ENCODE data around the gene KMT2E.
"Not testable (repeated sequence)": the region's sequence is repeated elsewhere in the genome, so short reads cannot be mapped to it uniquely, and the experiment has no call there.

KMT2E gene

DNA sequence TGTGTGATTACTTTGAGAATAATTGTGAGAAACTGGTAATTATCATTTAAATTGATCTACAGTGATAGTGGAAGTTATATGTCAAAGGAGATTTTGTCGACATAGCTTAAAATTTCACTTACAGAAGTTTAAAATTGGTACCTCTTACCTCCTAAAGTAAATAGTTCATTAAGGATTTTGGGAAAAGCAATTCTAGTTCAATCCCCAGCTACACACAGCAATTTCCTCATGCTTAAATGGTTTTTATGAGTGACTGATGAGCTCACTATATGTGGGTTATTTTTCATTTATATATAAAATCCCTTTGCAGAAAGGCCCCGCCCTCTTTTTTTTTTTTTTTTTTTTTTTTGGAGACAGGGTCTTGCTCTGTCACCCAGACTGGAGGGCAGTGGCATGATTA lies 12.7 kb downstream of the KMT2E start:
- no peak overlapping the region for H3K4me3 ChIP-seq (ENCODE audit: low read depth, low read length)

DNA sequence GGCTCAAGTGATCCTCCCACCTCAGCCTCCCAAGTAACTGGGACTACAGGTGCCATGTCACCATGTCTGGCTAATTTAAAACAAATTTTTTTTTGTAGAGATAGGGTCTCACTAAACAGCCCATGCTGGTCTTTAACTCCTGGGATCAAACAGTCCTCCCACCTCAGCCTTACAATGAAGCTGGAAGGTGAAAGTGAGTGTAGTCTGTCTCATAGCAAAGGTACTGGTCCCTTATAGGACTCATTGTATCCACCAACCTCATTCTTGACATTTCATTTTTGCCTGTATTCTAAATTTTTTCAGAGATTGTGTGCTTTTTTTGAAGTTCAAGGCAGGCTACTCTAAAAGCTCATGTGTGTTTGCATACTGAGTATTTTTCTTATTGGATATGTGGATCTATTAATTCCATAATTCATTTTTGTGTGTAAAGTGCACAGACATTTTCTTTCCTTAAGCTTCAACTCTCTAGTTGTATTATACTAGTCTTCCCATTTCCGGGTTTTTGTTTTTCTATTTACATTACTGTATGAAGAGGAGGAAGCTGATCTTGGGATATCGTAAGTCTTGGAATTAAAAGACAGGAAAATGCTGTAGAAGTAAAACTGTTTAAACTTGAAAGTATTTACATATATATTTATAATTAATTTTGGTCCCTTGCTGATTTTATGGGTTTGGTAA lies 13.3 kb downstream of the KMT2E start:
- H3K4me3 ChIP-seq (ENCODE audit: low read depth, low read length), result no peak overlapping the region

DNA sequence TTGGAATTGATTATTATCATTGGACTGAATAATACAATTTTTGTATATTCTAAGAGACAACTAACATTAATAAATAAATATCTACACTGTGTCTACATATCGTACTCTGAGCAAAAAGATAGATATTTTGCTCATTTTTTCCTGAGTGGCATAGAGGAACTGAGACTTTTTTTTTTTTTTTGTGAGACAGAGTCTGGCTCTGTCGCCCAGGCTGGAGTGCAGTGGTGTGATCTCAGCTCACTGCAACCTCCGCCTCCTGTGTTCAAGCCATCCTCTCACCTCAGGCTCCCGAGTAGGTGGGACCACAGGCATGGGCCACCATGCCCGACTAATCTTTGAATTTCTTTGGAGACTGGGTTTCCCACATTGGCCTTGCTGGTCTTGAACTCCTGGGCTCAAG lies 14.0 kb downstream of the KMT2E start:
- no peak overlapping the region for H3K4me3 ChIP-seq (ENCODE audit: low read depth, low read length)

DNA sequence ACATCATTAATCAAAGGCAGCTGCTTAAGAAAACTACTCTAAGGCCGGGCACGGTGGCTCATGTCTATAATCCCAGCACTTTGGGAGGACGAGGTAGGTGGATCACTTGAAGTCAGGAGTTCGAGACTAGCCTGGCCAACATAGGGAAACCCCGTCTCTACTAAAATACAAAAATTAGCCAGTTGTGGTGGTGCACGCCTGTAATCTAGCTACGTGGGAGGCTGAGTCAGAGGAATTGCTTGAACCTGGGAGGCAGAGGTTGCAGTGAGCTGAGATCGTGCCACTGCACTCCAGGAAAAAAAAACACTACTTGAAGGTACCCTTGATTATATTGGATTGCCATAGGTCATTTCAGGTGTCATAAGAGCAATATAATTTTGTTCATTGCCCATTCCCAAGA lies 14.9 kb downstream of the KMT2E start:
- not testable (repeated sequence) for H3K4me3 ChIP-seq (ENCODE audit: low read depth, low read length)

DNA sequence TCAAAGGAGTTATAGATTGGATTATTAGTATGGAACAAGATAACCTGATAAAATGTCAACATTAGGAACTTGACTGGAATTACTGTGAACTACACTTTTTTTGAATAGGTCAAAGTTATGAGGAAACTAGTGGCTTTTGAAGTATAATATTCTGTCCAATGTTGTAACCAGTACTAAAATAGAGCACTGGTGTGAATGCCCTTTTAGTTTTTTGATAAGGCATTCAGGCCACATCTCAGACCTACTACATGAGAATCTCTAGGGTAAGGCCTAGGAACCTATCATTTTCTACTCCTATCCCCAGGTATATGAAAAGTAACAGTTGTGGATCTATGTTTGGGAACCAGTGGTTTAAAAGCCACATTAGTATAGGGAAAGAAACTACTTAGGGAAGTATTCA lies 16.4 kb downstream of the KMT2E start:
- H3K4me3 ChIP-seq (ENCODE audit: low read depth, low read length), result no peak overlapping the region

DNA sequence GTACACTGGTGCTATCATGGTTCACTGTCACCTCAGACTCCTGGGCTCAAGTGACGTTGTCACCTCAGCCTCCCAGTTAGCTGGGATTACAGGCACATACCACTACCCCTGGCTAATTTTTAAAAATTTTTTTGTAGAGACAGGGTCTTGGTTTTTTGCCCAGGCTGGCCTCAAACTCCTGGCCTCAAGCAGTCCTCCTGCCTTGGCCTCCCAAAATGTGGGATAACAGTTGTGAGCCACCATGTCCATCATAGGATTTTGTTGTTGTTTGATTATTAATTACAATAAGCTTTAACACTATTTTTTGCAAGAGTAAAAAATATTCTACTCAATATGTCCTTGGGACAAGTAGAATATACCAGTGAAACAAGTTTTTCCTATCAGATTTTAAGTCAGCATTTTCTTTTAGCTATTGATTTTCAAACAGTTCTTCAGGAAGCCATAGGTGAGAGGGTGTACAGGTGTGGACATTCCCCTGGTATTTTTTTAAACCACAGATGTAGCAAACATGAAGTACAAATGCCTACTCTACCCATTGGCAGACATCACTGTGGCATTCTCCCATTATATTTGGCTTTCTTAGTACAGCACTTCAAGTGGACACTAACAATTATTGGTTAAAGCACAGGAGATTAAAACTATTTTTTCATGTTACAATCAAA lies 18.7 kb downstream of the KMT2E start:
- H3K4me3 ChIP-seq (ENCODE audit: low read depth, low read length), result no peak overlapping the region

DNA sequence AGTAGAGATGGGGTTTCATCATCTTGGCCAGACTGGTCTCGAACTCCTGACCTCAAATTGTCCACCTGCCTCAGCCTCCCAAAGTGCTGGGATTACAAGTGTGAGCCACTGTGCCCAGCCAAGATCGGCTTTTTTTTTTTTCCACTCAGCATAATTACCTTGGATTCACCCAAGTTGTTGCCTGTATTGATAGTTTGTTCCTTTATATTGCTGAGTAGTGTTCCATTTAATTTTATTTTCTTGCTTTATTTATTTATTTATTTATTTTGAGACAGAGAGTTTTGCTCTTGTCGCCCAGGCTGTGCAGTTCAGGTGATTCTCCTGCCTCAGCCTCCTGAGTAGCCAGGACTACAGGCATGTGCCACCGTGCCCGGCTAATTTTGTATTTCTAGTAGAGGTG lies 21.3 kb downstream of the KMT2E start:
- H3K4me3 ChIP-seq (ENCODE audit: low read depth, low read length), result no peak overlapping the region

DNA sequence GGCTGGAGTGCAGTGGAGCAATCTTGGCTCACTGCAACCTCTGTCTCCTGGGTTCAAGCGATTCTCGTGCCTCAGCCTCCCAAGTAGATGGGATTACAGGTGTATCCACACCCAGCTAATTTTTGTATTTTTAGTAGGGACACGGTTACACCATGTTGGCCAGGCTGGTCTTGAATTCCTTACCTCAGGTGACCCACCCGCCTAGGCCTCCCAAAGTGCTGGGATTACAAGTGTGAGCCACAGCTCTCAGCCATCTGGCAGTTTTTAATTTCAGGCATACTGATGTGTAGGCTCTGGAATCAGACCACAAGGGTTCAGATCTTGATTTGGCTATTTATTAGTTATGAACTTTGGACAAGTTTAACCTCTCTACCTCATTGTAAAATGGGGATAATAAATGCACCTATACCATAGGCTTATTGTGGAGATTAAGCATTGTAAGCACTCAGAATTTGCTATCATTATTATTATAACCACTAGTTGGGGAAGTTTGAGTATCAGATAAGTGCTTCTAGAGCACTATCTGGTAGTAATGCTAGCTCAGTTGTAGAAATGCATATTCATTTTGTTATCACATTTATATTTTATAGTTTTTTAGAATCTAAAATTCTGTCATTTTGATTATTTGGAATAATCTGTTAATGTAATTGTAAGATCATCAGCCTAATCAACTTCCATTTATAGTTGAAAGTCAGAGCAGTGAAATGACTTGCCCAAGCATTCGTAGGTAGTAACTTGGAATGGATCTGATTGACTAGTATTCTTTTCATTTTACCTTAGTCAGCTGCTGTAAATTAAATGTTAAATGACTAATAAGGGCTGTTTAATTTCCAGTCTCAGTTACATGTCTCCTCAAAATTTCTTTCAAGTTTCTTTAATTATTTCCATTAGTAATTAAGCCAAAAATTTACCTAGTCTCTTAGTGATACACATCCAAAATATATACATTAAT lies 22.5 kb downstream of the KMT2E start:
- H3K4me3 ChIP-seq (ENCODE audit: low read depth, low read length), result no peak overlapping the region

DNA sequence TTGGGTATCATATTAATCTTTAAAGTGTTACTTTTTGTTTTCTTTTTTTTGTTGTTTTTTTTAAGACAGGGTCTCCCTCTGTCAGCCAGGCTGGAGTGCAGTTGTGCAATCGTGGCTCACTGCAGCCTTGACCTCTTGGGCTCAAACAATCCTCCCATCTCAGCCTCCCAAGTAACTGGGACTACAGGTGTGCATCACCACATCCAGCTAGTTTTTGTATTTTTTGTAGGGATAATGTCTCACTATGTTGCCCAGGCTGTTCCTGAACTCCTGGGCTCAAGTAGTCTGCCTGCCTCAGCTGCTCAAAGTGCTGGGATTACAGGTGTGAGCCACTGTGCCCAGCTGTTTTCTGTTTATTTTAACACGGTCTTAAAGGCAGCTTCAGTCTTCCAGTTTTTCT lies 23.3 kb downstream of the KMT2E start:
- no peak overlapping the region for H3K4me3 ChIP-seq (ENCODE audit: low read depth, low read length)

DNA sequence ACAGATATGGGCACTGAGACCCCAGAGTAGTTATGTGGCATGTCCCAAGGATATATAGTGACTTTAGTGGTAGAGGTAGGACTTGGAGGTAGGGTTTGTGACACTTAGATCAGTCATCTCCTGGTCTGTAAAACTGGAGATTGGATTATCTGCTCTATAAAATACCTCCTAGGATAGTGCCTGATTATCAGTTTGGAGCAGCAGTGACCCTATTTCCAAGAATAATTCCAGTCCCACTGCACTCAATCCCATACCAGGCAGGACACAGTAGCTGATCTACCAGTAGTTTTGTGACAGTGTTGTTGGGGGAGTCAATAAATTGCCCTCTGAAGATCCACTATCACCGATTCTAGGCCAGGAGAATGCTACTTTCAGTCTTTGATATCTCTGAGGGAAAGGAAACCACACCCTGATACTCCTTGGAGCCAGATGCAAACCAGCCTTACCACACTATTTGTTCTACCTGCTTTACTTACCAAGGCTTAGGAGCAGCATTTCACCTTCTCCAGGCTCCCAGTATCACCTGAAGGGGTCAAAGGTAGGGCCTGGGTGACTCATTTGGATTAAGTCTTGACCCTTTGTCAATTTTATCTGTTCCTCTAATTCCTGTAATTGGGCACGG lies 30.6 kb downstream of the KMT2E start:
- no peak overlapping the region for H3K4me3 ChIP-seq (ENCODE audit: low read depth, low read length)

DNA sequence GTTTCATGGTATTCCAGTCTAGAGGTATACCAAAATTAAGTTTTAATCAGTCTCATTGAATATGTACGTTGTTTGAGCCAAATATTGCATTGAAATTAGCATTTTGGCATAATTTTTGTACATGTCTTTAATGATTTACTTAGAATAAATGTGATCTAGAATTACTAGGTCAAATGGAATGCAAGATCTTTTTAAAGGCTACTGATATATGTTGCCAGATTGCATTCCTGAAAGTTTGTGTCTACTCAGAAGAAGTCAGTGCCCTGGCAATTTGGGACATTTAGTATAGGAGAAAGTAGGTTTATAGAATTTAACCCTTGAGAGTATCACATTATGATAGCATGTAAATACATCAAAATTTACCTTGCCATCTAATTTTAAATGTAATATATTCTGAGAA lies 32.4 kb downstream of the KMT2E start:
- no peak overlapping the region for H3K4me3 ChIP-seq (ENCODE audit: low read depth, low read length)

DNA sequence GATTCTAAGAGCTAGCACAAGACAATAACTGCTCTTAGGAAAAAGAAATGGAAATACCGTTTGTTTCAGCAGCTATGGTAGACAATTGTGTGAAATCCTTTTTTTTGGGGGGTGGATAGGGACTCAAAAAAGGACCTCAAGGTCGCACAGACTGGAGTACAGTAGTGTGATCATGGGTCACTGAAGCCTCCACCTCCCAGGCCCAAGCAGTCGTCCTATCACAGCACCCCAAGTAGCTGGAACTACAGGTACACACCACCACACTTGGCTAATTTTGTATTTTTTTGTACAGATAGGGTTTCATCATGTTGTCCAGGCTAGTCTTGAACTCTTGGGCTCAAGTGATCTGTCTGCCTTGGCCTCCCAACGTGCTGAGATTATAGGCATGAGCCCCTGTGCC lies 33.9 kb downstream of the KMT2E start:
- no peak overlapping the region for H3K4me3 ChIP-seq (ENCODE audit: low read depth, low read length)

DNA sequence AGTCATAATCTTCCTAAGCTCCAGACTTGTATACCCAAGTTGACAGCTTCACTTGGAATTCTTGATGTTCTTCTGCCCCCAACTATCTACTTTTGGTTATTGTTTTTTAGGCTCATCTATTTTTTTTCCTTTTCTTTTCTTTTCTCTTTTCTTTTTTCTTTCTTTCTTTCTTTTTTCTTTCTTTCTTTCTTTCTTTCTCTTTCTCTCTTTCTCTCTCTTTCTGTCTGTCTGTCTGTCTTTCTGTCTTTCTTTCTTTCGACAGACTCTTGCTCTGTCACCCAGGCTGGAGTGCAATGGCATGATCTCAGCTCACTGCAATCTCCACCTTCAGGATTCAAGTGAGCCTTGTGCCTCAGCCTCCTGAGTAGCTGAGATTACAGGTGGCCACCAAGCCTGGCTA lies 36.5 kb downstream of the KMT2E start:
- H3K4me3 ChIP-seq (ENCODE audit: low read depth, low read length), result no peak overlapping the region

DNA sequence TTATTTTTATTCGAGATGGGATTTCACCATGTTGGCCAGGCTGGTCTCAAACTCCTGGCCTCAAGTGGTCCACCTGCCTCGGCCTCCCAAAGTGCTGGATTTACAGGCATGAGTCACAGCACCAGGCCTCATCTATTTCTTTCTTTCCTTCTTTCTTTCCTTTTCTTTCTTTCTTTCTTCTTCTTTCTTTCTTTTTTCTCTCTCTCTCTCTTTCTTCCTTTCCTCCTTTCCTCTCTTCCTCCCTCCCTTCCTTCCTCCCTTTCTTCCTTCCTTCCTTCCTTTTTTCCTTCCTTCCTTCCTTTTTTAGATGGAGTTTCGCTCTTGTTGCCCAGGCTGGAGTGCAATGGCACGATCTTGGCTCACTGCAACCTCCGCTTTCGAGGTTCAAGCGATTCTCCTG lies 36.9 kb downstream of the KMT2E start:
- H3K4me3 ChIP-seq (ENCODE audit: low read depth, low read length), result not testable (repeated sequence)

DNA sequence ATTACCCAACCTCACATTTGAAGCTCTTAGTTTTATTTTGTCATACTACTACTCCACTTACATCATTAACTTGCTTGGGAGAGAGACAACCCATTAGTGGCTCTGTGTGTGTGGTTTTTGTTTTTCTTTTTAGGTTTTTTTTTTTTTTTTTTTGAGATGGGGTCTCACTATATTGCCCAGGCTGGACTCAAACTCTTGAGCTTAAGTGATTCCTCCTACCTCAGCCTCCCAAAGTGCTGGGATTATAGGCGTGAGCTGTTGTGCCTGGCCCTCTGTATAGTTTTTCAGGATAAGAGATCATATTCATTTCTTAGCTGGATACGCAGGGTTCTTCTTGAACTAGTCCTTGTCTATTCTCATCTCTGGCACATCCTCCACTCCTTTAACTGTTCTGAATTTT lies 41.1 kb downstream of the KMT2E start:
- H3K4me3 ChIP-seq (ENCODE audit: low read depth, low read length), result no peak overlapping the region

DNA sequence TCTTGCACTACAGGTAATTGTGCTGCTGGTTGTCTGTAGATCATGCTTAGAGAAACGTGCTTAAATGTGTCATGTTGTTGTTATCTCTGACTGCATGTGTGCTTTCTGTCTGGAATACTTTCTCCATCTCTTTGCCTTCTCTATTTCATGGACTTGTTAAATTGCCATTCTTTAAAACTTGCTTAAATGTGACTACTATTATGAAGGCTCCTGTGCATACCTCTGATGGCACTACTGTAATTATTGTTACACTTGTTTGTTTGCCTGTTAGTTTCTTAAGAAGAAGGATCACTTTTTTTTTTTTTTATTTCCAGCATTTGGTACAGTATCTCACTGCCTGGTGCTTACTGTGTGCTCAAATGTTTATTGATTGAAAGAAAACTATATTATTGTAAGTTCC lies 41.6 kb downstream of the KMT2E start:
- H3K4me3 ChIP-seq (ENCODE audit: low read depth, low read length), result no peak overlapping the region

DNA sequence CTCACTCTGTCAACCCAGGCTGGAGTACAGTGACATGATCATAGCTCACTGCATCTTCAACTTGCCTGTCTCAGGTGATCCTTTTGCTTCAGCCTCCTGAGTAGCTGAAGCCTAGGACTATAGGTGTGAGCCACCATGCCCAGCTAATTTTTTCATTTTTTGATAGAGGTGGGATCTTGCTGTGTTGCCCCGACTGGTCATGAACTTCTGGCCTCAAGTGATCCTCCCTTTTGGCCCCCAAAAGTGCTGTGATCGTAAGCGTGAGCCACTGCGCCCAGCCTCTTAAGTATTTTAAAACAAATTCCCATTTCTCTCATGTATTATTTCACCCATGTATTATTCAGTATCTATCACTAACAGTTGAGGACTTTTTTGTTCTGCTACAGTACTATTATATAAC lies 43.5 kb downstream of the KMT2E start:
- no peak overlapping the region for H3K4me3 ChIP-seq (ENCODE audit: low read depth, low read length)

DNA sequence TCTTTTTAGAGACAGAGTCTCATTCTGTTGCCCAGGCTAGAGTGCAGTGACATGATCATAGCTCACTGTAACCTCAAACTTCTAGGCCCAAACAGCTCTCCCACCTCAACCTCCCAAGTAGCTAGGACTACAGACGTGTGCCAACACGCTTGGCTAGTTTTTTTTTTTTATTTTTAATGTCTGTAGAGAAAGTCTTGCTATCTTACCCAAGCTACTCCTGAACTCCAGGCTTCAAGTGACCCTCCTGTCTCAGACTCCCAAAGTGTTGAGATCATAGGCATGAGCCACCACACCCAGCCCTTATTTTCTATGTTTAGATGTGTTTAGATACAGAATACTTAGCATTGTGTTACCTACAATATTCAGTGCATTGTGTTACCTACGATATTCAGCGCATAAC lies 46.4 kb downstream of the KMT2E start:
- no peak overlapping the region for H3K4me3 ChIP-seq (ENCODE audit: low read depth, low read length)

DNA sequence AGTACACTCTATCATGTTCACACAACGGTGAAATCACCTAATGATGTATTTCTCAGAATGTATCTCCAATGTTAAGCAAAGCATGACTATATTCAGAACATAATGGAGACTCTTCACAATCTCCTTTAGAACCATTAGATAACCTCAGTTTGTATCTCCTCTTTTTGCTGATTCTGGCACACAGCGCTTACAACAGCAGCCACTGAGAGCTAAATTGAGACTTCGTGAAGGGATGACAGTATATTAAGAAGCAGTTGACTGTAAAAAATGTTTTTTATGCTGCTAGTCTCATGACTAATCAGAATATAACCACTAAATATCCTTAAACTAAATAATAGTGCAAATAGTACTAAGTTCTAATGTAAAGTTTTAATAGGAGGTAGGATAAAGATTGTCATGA lies 46.9 kb downstream of the KMT2E start:
- no peak overlapping the region for H3K4me3 ChIP-seq (ENCODE audit: low read depth, low read length)

DNA sequence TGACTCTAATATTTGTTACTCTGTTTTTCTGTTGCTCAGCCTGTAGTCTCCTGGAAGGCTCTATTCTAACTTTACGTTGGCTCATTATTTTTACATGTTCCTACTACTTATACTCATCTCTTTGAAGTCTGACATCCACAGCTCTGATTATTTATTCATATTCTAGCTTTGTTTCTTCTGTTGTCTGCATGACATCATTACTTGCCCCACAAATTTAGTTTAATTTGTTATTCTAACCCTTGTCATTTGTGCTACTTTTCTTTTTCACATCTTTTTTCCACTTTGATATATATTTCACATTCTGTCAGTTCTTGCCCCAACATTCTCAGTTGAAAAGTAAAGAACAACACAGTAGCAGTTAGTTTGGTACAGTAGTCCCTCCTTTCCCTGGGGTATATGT lies 51.1 kb downstream of the KMT2E start:
- no peak overlapping the region for H3K4me3 ChIP-seq (ENCODE audit: low read depth, low read length)

DNA sequence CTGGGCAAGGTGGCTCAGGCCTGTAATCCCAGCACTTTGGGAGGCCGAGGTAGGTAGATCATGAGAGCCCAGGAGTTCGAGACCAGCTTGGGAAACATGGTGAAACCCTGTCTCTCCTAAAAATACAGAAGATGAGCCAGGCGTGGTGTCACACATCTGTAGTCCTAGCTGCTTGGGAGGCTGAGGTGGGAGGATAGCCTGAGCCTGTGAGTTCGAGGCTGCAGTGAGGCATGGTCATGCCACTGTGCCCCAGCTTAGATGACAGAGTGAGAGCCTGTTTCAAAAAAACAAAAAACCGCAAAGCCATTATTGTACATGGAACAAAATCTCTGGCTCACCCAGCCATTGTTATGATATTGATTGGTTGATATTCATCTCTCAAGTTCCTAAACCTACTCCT lies 53.7 kb downstream of the KMT2E start:
- no peak overlapping the region for H3K4me3 ChIP-seq (ENCODE audit: low read depth, low read length)

DNA sequence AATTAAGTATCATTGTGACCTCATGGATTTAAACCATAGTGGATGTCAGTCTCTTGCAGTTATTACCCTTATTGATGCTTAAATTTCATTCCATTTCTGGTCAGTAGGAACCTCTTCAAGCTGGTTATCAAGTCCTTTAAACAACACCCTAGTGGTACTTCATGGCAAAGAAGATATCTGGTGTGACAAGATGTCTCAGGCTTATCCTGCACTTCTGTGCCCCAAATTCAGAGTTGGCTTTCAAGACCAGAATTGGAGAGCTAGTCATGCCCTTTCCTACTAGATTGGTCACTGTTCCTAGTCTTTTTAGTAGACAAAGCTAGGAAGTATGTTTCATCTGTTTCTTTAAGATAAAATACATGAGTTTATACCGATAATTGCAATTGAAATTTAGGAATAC lies 54.9 kb downstream of the KMT2E start:
- H3K4me3 ChIP-seq (ENCODE audit: low read depth, low read length), result no peak overlapping the region
